Measurements from ENCODE around the gene SPOCK2. TPM values are rescaled to one million over a fixed set of nuclear protein-coding genes. Genes with fewer than 3 reads are reported as not detected.

The SPOCK2 gene
- total and polyA plus RNA-seq, 3 experiments from 2014 or later, result 63.0 to 202 (median 69.2) TPM

DNA sequence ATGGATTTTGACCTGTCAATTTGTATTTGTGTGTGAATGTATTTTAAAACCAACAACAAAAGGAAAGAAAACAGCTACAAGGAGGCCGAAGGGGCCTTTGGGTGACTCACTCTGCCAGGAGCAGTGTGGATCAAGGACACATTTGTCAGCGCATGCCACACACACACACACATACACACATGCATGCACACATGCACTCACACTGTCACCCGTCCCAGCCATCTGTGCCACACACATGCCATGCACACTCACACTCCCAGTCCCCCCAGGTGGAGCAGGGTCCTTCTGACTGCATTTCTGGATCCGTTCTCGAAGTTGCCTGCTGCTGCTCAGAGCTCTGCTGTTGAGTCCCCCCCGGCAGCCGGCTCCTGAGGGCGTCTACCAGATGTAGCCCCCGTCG is 26.0 kb downstream of the SPOCK2 start:
- no peak overlapping the region for H3K4me3 ChIP-seq (ENCODE audit: low read length)
- H3K36me3 ChIP-seq (ENCODE audit: insufficient read depth, low read length), result peaks cover 44% of the 10 kb centered on the region
- Mint-ChIP-seq H3K27me3 (peaks cover 0 to 6% of the 10 kb centered on the region in 2 donors), H3K4me3 (peak overlapping the region in 2 of 7 donors; percentile 20 to 52), H3K9me3 (peaks cover 0 to 5% (median 0%) of the 10 kb centered on the region in 5 donors), H3K27ac (peak overlapping the region in 6 of 8 donors; percentile 55 to 89 (median 66)), H3K4me1 (peaks cover 21 to 53% (median 21%) of the 10 kb centered on the region in 3 donors), H3K36me3 (peaks cover 0 to 64% (median 8%) of the 10 kb centered on the region in 3 donors)
- no peaks in the 10 kb centered on the region for H3K27me3 ChIP-seq (ENCODE audit: insufficient read depth, low read length, poor library complexity, severe bottlenecking)
- ChIA-PET CTCF (interaction anchor here (0.9 to 4.2 kb wide), 3 partner anchors 13 to 18 kb away, joined by 3 to 24 read pairs (median 3); no protein-coding TSS in a partner anchor), POLR2A (interaction anchor here (0.8 to 2.0 kb wide), 2 partner anchors 17 to 25 kb away, joined by 6 to 7 read pairs; no protein-coding TSS in a partner anchor)
- H3K9me3 ChIP-seq (ENCODE audit: low read length), result no peaks in the 10 kb centered on the region
- H3K4me1 ChIP-seq (ENCODE audit: insufficient read depth, low read length), result no peaks in the 10 kb centered on the region
- no peak for DNase-seq
- no peak overlapping the region for H3K27ac ChIP-seq (ENCODE audit: low read depth, low read length)

GRCh38 chr10:72061930-72062329 is 26.4 kb downstream of the SPOCK2 start:
- POLR2A ChIA-PET, result interaction anchor here (0.8 to 2.0 kb wide), 3 partner anchors 10 to 26 kb away, joined by 3 to 7 read pairs (median 6); no protein-coding TSS in a partner anchor

DNA sequence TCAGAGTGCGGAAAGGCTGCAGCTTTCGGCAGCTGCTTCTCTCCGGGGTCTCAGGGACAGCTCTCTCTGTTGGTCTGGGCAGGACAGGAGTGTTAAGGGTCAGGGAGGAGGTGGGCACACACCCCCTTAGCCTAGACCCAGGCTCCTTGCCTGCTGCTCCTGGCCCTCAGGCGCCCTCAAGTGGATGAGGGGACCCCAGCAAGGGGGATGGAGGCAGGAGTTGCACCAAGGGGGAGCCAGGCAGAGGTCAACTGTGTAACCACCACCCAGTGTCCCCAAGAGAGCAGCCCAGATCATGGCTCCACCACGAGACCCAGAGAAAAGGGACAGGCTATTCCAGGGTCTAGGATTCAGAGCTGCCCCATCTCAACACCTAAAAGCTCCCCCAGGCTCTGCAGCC is 26.9 kb downstream of the SPOCK2 start:
- H3K4me1 ChIP-seq (ENCODE audit: insufficient read depth, low read length), result no peaks in the 10 kb centered on the region
- H3K9me3 ChIP-seq (ENCODE audit: low read length), result no peaks in the 10 kb centered on the region
- ChIA-PET POLR2A (interaction anchor here (0.8 to 2.0 kb wide), 4 partner anchors 10 to 27 kb away, joined by 3 to 7 read pairs (median 5); partner anchors contain the start of gene SPOCK2), CTCF (interaction anchor here (0.8 to 4.2 kb wide), 6 partner anchors 13 to 278 kb away, joined by 3 to 24 read pairs (median 3); no protein-coding TSS in a partner anchor)
- no peak for DNase-seq
- no peak overlapping the region for H3K27ac ChIP-seq (ENCODE audit: low read depth, low read length)
- peaks cover 35% of the 10 kb centered on the region for H3K36me3 ChIP-seq (ENCODE audit: insufficient read depth, low read length)
- Mint-ChIP-seq H3K27ac (peak overlapping the region in 7 of 8 donors; percentile 43 to 88 (median 83)), H3K9me3 (peaks cover 0 to 4% (median 0%) of the 10 kb centered on the region in 5 donors), H3K36me3 (peaks cover 0 to 55% (median 7%) of the 10 kb centered on the region in 3 donors), H3K4me3 (peak overlapping the region in 3 of 7 donors; percentile 26 to 85 (median 79)), H3K27me3 (peaks cover 0 to 8% of the 10 kb centered on the region in 2 donors), H3K4me1 (peaks cover 21 to 53% (median 21%) of the 10 kb centered on the region in 3 donors)
- no peak overlapping the region for H3K4me3 ChIP-seq (ENCODE audit: low read length)
- no peaks in the 10 kb centered on the region for H3K27me3 ChIP-seq (ENCODE audit: insufficient read depth, low read length, poor library complexity, severe bottlenecking)

More at GRCh38 chr10:72061930-72062329, 26.4 kb downstream of the SPOCK2 start:
- peak overlapping the region in 2 of 7 donors; percentile 20 to 79 for H3K4me3 Mint-ChIP-seq
- Histone ChIP-seq H3K27me3 (ENCODE audit: insufficient read depth, low read length, poor library complexity, severe bottlenecking) (no peaks in the 10 kb centered on the region), H3K4me1 (ENCODE audit: insufficient read depth, low read length) (no peaks in the 10 kb centered on the region), H3K4me3 (ENCODE audit: low read length) (no peak overlapping the region), H3K27ac (ENCODE audit: low read depth, low read length) (no peak overlapping the region), H3K9me3 (ENCODE audit: low read length) (no peaks in the 10 kb centered on the region), H3K36me3 (ENCODE audit: insufficient read depth, low read length) (peaks cover 40% of the 10 kb centered on the region)
- no peak for DNase-seq
- CTCF ChIA-PET, result interaction anchor here (0.8 to 4.2 kb wide), 6 partner anchors 13 to 278 kb away, joined by 3 to 24 read pairs (median 3); no protein-coding TSS in a partner anchor
- peaks cover 0 to 59% (median 7%) of the 10 kb centered on the region in 3 donors for H3K36me3 Mint-ChIP-seq
- peaks cover 0 to 8% of the 10 kb centered on the region in 2 donors for H3K27me3 Mint-ChIP-seq
- peak overlapping the region in 7 of 8 donors; percentile 37 to 89 (median 73) for H3K27ac Mint-ChIP-seq
- H3K4me1 Mint-ChIP-seq, result peaks cover 21 to 53% (median 21%) of the 10 kb centered on the region in 3 donors
- H3K9me3 Mint-ChIP-seq, result peaks cover 0 to 4% (median 0%) of the 10 kb centered on the region in 5 donors

DNA sequence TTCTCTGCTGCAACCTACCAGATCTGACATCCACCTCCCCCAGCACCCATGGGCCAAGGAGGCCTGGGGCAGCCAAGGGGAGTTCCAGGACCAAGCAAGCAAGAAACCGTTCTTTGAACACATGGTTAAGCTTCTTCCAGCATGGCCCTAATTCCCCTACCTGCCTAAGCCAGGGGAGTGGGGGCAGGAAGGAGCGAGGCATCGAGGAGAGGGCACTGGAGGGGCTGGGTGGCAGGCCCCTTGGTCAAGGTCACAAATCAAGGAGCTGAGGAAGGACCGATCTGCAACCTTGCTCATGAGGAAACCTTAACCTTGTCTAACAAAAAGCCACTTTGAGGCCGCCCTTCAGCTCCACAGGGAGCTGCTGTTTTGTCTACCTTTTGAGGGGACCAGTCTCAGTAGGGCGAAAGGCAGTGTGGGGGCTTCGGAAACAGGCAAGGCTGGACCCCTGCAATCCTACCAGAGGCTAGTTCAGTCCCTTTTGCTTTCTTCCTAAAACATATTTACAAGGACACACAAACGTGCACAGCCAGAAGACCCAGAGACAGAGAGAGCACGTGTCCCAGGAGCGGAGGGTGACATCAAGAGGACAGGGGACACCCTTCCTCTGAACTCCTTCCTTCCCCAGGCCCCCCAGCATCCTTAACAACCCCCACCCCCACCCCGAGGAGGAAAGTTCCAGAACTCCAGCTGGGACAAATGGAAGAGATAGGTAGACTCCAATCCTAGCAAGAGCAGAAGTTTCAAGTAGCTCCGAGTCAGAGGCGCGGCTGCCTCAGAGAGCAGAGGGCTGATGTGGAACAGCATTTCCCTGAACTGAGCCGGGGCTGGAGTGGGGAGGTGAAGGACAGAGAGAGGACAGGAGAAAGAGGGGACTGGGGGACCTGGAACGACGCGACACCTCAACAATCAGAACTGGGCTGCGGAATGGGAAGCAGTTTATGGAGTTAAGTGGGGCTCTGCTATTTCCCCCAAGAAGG is 28.2 kb downstream of the SPOCK2 start:
- H3K9me3 ChIP-seq (ENCODE audit: low read length), result no peaks in the 10 kb centered on the region
- CTCF ChIA-PET, result interaction anchor here (0.7 to 4.2 kb wide), 4 partner anchors 11 to 28 kb away, joined by 3 to 37 read pairs (median 14); partner anchors contain the start of gene SPOCK2
- peak overlapping the region in 4 of 7 donors; percentile 19 to 79 (median 46) for H3K4me3 Mint-ChIP-seq
- no peak for DNase-seq
- no peak overlapping the region for H3K27ac ChIP-seq (ENCODE audit: low read depth, low read length)
- peaks cover 0 to 8% of the 10 kb centered on the region in 2 donors for H3K27me3 Mint-ChIP-seq
- H3K36me3 ChIP-seq (ENCODE audit: insufficient read depth, low read length), result peaks cover 23% of the 10 kb centered on the region
- peaks cover 21 to 53% (median 21%) of the 10 kb centered on the region in 3 donors for H3K4me1 Mint-ChIP-seq
- POLR2A ChIA-PET, result interaction anchor here (1.0 to 1.5 kb wide), 3 partner anchors 19 to 29 kb away, joined by 3 to 5 read pairs (median 4); partner anchors contain the start of gene SPOCK2
- H3K9me3 Mint-ChIP-seq, result peaks cover 0 to 4% (median 0%) of the 10 kb centered on the region in 5 donors
- H3K36me3 Mint-ChIP-seq, result peaks cover 0 to 41% (median 7%) of the 10 kb centered on the region in 3 donors
- no peaks in the 10 kb centered on the region for H3K4me1 ChIP-seq (ENCODE audit: insufficient read depth, low read length)
- H3K27ac Mint-ChIP-seq, result peak overlapping the region; percentile 55 to 90 (median 77)
- H3K4me3 ChIP-seq (ENCODE audit: low read length), result no peak overlapping the region
- H3K27me3 ChIP-seq (ENCODE audit: insufficient read depth, low read length, poor library complexity, severe bottlenecking), result no peaks in the 10 kb centered on the region

DNA sequence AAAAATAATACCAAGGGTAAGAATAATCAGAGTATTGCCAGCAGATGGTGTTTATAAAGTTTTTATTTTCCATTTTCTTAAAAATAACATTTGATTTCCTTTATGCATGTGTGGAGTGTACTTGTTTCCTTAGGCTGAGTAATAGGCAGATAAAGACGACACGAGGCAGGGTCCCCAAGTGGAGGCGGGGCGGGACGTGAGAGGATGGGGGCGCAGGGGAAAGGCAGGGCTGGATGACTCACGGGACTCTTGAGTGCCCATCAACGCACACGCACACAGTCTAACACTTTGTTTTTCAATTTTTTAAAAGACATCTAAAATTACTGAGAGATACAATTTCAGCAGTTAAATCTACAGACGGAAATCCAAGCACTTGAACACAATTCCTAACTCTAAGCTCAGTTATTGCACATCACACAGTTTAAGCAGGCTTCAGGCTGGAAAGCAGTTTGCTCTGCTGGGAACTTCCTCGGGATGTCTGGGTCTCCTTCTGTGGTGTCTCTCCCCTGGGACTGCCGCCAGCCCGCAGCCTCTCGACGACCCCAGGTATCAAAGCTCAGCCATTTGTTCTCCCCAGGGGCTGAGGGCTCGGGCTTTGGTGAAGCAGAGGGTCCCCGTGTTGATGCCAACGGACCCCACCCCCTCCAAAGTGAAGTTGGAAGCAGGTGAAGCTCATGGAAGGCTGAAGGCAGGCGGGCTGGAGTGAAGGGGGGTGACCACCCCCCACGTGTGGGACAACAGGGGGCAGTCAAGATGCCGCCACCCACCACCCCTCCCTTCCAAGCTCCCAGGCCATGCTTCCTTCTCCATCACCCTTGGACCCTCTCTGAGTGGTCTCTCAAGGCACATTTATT is 29.1 kb downstream of the SPOCK2 start:
- H3K9me3 ChIP-seq (ENCODE audit: low read length), result no peaks in the 10 kb centered on the region
- peak overlapping the region; percentile 55 to 95 (median 76) for H3K27ac Mint-ChIP-seq
- peak overlapping the region in 2 of 7 donors; percentile 34 to 70 for H3K4me3 Mint-ChIP-seq
- no peaks in the 10 kb centered on the region for H3K27me3 ChIP-seq (ENCODE audit: insufficient read depth, low read length, poor library complexity, severe bottlenecking)
- H3K27ac ChIP-seq (ENCODE audit: low read depth, low read length), result no peak overlapping the region
- H3K4me1 Mint-ChIP-seq, result peaks cover 21 to 50% (median 21%) of the 10 kb centered on the region in 3 donors
- peaks cover 0 to 4% (median 0%) of the 10 kb centered on the region in 5 donors for H3K9me3 Mint-ChIP-seq
- ChIA-PET POLR2A (interaction anchor here (0.5 to 1.4 kb wide), 4 partner anchors 11 to 157 kb away, joined by 3 to 5 read pairs (median 3); partner anchors contain the start of genes ANAPC16 and ASCC1), CTCF (interaction anchor here (1.0 to 3.7 kb wide), 3 partner anchors 11 to 49 kb away, joined by 3 to 37 read pairs (median 5); partner anchors contain the start of gene SPOCK2)
- H3K4me1 ChIP-seq (ENCODE audit: insufficient read depth, low read length), result no peaks in the 10 kb centered on the region
- no peak for DNase-seq
- peaks cover 20% of the 10 kb centered on the region for H3K36me3 ChIP-seq (ENCODE audit: insufficient read depth, low read length)
- peaks cover 0 to 38% (median 4%) of the 10 kb centered on the region in 3 donors for H3K36me3 Mint-ChIP-seq
- H3K27me3 Mint-ChIP-seq, result peaks cover 0 to 8% of the 10 kb centered on the region in 2 donors
- no peak overlapping the region for H3K4me3 ChIP-seq (ENCODE audit: low read length)

DNA sequence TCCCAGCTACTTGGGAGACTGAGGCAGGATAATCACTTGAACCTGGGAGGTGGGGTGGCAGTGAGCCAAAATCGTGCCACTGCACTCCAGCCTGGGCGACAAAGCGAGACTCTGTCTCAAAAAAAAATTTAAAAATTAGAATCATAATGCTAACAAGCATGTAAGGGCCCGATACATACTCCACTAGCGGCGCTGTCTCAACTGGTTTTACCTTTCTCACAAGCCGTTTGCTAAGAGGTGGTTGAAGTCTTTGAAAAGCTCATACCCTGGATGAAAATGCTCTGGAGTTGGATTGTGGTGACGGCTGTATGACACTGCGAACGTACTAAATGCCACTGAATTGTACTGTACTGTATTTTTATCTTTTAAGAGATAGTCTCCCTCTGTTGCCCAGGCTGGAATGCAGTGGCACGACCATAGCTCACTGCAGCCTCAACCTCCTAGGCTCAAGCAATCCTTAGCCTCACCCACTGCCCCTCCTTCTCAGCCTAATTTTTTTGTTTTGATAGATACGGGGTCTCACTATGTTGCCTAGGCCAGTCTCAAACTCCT is 29.9 kb downstream of the SPOCK2 start:
- no peak overlapping the region for H3K27ac ChIP-seq (ENCODE audit: low read depth, low read length)
- Mint-ChIP-seq H3K4me1 (peaks cover 21 to 47% (median 21%) of the 10 kb centered on the region in 3 donors), H3K27ac (peak overlapping the region in 7 of 8 donors; percentile 9 to 85 (median 58)), H3K27me3 (peaks cover 0 to 8% of the 10 kb centered on the region in 2 donors), H3K9me3 (peaks cover 0 to 4% (median 0%) of the 10 kb centered on the region in 5 donors), H3K36me3 (peaks cover 0 to 30% (median 3%) of the 10 kb centered on the region in 3 donors), H3K4me3 (peak overlapping the region in 1 of 7 donors; percentile 70)
- no peaks in the 10 kb centered on the region for H3K9me3 ChIP-seq (ENCODE audit: low read length)
- no peaks in the 10 kb centered on the region for H3K4me1 ChIP-seq (ENCODE audit: insufficient read depth, low read length)
- no peaks in the 10 kb centered on the region for H3K27me3 ChIP-seq (ENCODE audit: insufficient read depth, low read length, poor library complexity, severe bottlenecking)
- no peak overlapping the region for H3K4me3 ChIP-seq (ENCODE audit: low read length)
- peaks cover 12% of the 10 kb centered on the region for H3K36me3 ChIP-seq (ENCODE audit: insufficient read depth, low read length)
- POLR2A ChIA-PET, result interaction anchor here (0.5 to 1.4 kb wide), 4 partner anchors 10 to 158 kb away, joined by 3 to 4 read pairs (median 3); partner anchors contain the start of genes ANAPC16, ASCC1 and SPOCK2
- DNase-seq, result no peak
- CTCF ChIA-PET, result interaction anchor here (1.0 to 3.7 kb wide), 3 partner anchors 10 to 279 kb away, joined by 3 to 37 read pairs (median 5); no protein-coding TSS in a partner anchor

Data from CD8-positive, alpha-beta memory T cell (primary cell).